ENCODE data around the gene CDC42BPA. TPM values are rescaled to one million over a fixed set of nuclear protein-coding genes. Genes with fewer than 3 reads are reported as not detected.

Gene CDC42BPA
- total and polyA plus RNA-seq, 2 of the 8 experiments (the other 6 are each of a cell fraction or from before 2014, with no cell fraction given): 7.1 to 28.5 TPM

DNA sequence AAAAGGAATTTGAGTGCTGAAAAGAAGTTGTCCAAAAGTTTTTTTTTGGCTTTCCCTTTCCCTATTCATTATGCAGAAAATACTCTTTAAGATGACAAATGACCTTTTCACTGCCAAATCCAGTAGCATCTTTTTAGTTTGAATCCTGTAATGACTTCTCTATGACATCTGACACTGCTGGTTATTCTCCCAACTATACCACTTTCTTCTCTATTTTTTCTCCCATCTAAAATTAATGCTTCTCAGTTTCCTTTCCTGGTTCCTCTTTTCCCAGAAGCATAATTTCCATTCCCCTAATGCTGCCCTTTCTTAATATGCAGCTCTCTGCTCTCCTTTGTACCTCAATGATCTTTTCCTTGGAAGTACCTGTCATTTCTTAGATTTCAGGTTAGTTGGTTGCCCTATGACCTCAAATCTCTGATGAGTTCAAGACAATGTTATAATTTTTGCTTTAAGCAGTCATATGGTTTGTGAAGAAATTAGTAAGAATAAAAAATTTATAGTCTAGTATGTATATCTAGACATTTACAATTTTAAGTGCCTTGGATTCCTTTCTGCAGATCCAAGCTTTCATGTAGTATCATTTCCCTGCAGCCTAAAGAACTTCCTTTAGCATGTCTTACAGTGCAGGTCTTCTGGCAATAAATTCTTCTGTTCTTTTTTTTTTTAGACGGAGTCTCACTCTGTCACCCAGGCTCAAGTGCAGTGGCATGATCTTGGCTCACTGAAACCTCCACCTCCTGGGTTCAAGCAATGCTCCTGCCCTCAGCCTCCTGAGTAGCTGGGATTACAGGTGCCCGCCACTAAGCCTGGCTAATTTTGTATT is 150.8 kb downstream of the CDC42BPA start:
- no peak overlapping the region for H2AFZ ChIP-seq (ENCODE audit: low read length)
- H3K9ac ChIP-seq (replicated peaks in 1 of 4; ENCODE audit: extremely low read depth in 1 of 4, low read depth in 3 of 4, low read length in 3 of 4): no peak overlapping the region
- no peak overlapping the region for H3K23ac ChIP-seq (ENCODE audit: insufficient read length)
- H2BK12ac ChIP-seq (ENCODE audit: low read depth, low read length): no peak overlapping the region
- DNase-seq (ENCODE audit: low read depth in 1 of 2, low spot score in 2 of 2) (no peak), FAIRE-seq (no peak)
- no peak overlapping the region for H3K14ac ChIP-seq (ENCODE audit: insufficient read length)
- H3K79me1 ChIP-seq (ENCODE audit: low read depth, low read length): no peaks in the 10 kb centered on the region
- H4K20me1 ChIP-seq (replicated peaks in 1 of 2; ENCODE audit: control insufficient read depth in 1 of 2, insufficient read depth in 2 of 2, low read length in 2 of 2): no peaks in the 10 kb centered on the region
- H2BK20ac ChIP-seq (ENCODE audit: low read length): no peak overlapping the region
- H3K36me3 ChIP-seq (ENCODE audit: control insufficient read depth in 2 of 4, insufficient read depth in 4 of 4, low read length in 3 of 4): no peaks in the 10 kb centered on the region
- no peaks in the 10 kb centered on the region for H3K23me2 ChIP-seq (ENCODE audit: low read depth, low read length)
- POLR2A ChIA-PET (ENCODE audit: partially characterized antibody): no interaction called here
- no peaks in the 10 kb centered on the region; a peak in 1 of 7 replicates for H3K4me1 ChIP-seq (replicated peaks in 1 of 4; ENCODE audit: control insufficient read depth in 3 of 4, insufficient read depth in 4 of 4, low read length in 3 of 4)
- H2BK120ac ChIP-seq (replicated peaks; ENCODE audit: low read depth, low read length): no peak overlapping the region
- H3K56ac ChIP-seq (replicated peaks; ENCODE audit: insufficient read length, low read depth, low read length): no peak overlapping the region
- H3K9me3 ChIP-seq (ENCODE audit: insufficient read depth in 2 of 2, low read depth in 1 of 2, low read length in 1 of 2): no peaks in the 10 kb centered on the region
- H4K91ac ChIP-seq (replicated peaks; ENCODE audit: insufficient read length, low read length): no peak overlapping the region
- H3K4me2 ChIP-seq (ENCODE audit: insufficient read depth in 1 of 2, low read depth in 2 of 2, low read length in 2 of 2): no peak overlapping the region
- WGBS, 2 experiments (ENCODE audit: extremely low coverage in 1 of 2, insufficient coverage in 1 of 2, insufficient read length in 1 of 2, insufficient replicate concordance in 2 of 2, low coverage in 1 of 2, low lambda C conversion rate in 2 of 2, missing lambda C conversion rate in 1 of 2): 88% methylated on average over 2 of the region's 2 CpGs; no CpG with 5 or more reads in 1 of the 2 experiments
- H2BK15ac ChIP-seq (ENCODE audit: low read length): no peak overlapping the region
- H3K4me3 ChIP-seq (ENCODE audit: extremely low read depth in 1 of 4, insufficient read depth in 2 of 4, low read depth in 3 of 4, low read length in 4 of 4): no peak overlapping the region
- no peak overlapping the region for H3K27ac ChIP-seq (ENCODE audit: low read depth, low read length)
- TF ChIP-seq EP300 (IDR thresholded peaks at IDR 0.05; ENCODE audit: borderline replicate concordance in 1 of 2, low read depth in 2 of 2, low read length in 2 of 2) (no peak), YY1 (IDR thresholded peaks at IDR 0.05; ENCODE audit: low read depth, low read length) (no peak), TAF1 (IDR thresholded peaks at IDR 0.05; ENCODE audit: low read depth, low read length) (no peak), NANOG (IDR thresholded peaks at IDR 0.05; ENCODE audit: insufficient read depth, low read depth, low read length, poor library complexity, severe bottlenecking) (no peak), RAD21 (IDR thresholded peaks at IDR 0.05 in 1 of 2, conservative IDR thresholded peaks at IDR 0.05 in 1 of 2; ENCODE audit: low read depth in 2 of 2, low read length in 2 of 2) (no peak), BCL11A (IDR thresholded peaks at IDR 0.05; ENCODE audit: low read depth in 2 of 2, low read length in 2 of 2) (no peak)
- H3K18ac ChIP-seq (ENCODE audit: extremely low read depth, low read length): no peak overlapping the region
- H3K4ac ChIP-seq (replicated peaks; ENCODE audit: insufficient read length, low read depth, low read length): no peak overlapping the region
- H4K8ac ChIP-seq (ENCODE audit: extremely low read depth, insufficient read depth, low read length): no peak overlapping the region
- no peak overlapping the region for H2BK5ac ChIP-seq (ENCODE audit: low read depth, low read length)
- H3K27me3 ChIP-seq (replicated peaks in 1 of 4; ENCODE audit: control insufficient read depth in 3 of 4, extremely low read depth in 1 of 4, insufficient read depth in 3 of 4, low read length in 3 of 4): peaks cover 0 to 1% (median 0%) of the 10 kb centered on the region in 4 experiments; a peak in 1 of 7 replicates
- H2AK5ac ChIP-seq (ENCODE audit: low read depth, low read length): no peak overlapping the region
- 0 out of 4 replicates have a peak, but pooled peaks cover 0 to 2% of the 10 kb centered on the region in 2 experiments for H3K79me2 ChIP-seq (ENCODE audit: control insufficient read depth in 1 of 2, insufficient read depth in 2 of 2, low read length in 2 of 2)
- no peak overlapping the region for H4K5ac ChIP-seq (ENCODE audit: insufficient read length, low read depth, low read length)
- CTCF ChIA-PET (ENCODE audit: partially characterized antibody): interaction anchor here (1.2 to 1.4 kb wide), 2 partner anchors 13 to 36 kb away, joined by 3 to 7 read pairs; no protein-coding TSS in a partner anchor

Measured in H1 (cell line).